Hepatocyte (in vitro differentiated cells): Measurements from ENCODE around the gene ECHDC3.

Experiments
- CTCF ChIP-seq: fragments of 200-600 bp; sonication (generic); IDR thresholded peaks from 2 replicates; pipeline ENCODE4 v1.5.1; 2016; ENCODE audit warnings: antibody characterized with exemption, mild to moderate bottlenecking; ENCODE audit not compliant: poor library complexity
- EZH2 ChIP-seq: fragments of 200-600 bp; sonication (generic); IDR thresholded peaks from 2 replicates; pipeline ENCODE4 v1.6.1; 2016; ENCODE audit warnings: antibody characterized with exemption, mild to moderate bottlenecking, borderline replicate concordance
- EZH2phosphoT487 ChIP-seq: fragments of 200-600 bp; sonication (generic); IDR thresholded peaks from one replicate; pipeline ENCODE4 v1.6.1; 2018; ENCODE audit warnings: antibody characterized with exemption, mild to moderate bottlenecking, low read depth, moderate library complexity; ENCODE audit not compliant: unreplicated experiment, severe bottlenecking

DNA sequence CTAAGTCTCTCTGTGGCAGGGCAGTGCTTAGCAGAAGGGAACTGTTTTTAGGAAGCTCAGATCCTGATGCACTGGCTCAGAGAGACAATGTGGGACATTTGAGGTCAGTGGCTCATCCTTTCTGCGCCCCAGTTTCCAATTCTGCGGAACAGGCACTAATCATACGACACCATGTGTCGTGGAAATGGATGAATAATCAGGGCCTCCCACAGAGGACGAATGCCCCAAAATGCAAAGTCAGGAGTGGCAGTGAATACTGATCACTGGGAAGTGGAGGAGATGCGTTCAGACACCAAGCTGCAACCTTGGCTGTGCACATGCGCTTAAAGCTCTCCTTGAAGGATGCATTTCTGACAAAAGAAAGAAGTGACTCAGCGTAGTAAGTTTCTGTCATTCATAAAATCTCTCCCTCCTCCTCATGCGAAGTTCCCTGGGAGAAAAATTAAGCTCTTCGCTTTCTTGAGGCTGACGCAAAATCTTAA lies 21.9 kb upstream of the ECHDC3 start:
- TF ChIP-seq CTCF (no peak), EZH2 (no peak), EZH2phosphoT487 (no peak)
